NCI-H446 treated with DMSO at 0.1 percent for 48 hours (cell line): ENCODE data around the gene EGR1.

Source experiments
- DNase-seq: peaks from one replicate; lab custom pipeline; 2025; lab: John Stamatoyannopoulos, UW

Gene EGR1

GRCh38 chr5:138465261-138466124 is at the start of gene EGR1:
Gene EGR1, plus strand, starts transcription at chr5:138465479. Its CDS starts 283 bp downstream, at chr5:138465762.
- DNase-seq = peak; percentile 83

GRCh38 chr5:138418444-138418843 is 46.8 kb upstream of the EGR1 start:
- no peak for DNase-seq

- DNase-seq = no peak
These were observed 40.2 kb upstream of the EGR1 start for GRCh38 chr5:138425079-138425478.

- no peak for DNase-seq
These were observed 29.3 kb upstream of the EGR1 start for GRCh38 chr5:138435943-138436342.

GRCh38 chr5:138438003-138438723 is 27.1 kb upstream of the EGR1 start:
- DNase-seq = no peak

GRCh38 chr5:138438724-138439476 is 26.4 kb upstream of the EGR1 start, which contains the start of gene REEP2:
Gene REEP2, plus strand, starts transcription at chr5:138439057. Its CDS starts 152 bp downstream, at chr5:138439209.
- peak; percentile 17 for DNase-seq

- DNase-seq = no peak
These were observed 25.7 kb upstream of the EGR1 start for GRCh38 chr5:138439477-138440158.

- DNase-seq = no peak
These were observed 24.9 kb upstream of the EGR1 start for GRCh38 chr5:138440159-138441073.

- no peak for DNase-seq
These were observed 24.1 kb upstream of the EGR1 start for GRCh38 chr5:138441221-138441620.

GRCh38 chr5:138444078-138444773 is 21.1 kb upstream of the EGR1 start:
- no peak for DNase-seq

GRCh38 chr5:138444774-138445546 is 20.3 kb upstream of the EGR1 start:
- no peak for DNase-seq

GRCh38 chr5:138445547-138446271 is 19.6 kb upstream of the EGR1 start:
- no peak for DNase-seq

- DNase-seq = no peak
These were observed 17.2 kb upstream of the EGR1 start for GRCh38 chr5:138448070-138448469.

GRCh38 chr5:138448481-138449398 is 16.5 kb upstream of the EGR1 start:
- peak; percentile 65 for DNase-seq

- peak; percentile 44 for DNase-seq
These were observed 15.6 kb upstream of the EGR1 start for GRCh38 chr5:138449501-138450239.

GRCh38 chr5:138450971-138451370 is 14.3 kb upstream of the EGR1 start:
- no peak for DNase-seq

GRCh38 chr5:138452720-138453119 is 12.6 kb upstream of the EGR1 start:
- no peak for DNase-seq
